GM10248 (cell line): Measurements from ENCODE around the gene SLC30A9.

Experiments used
- CTCF ChIA-PET: fragments of 300-600 bp; sonication (Branson Sonifier 250); formaldehyde crosslinking; extraction: SDS; loops from one replicate; lab custom pipeline; 2021; ENCODE audit warnings: antibody characterized with exemption; lab: Yijun Ruan, JAX
- POLR2A ChIA-PET: fragments of 350-650 bp; sonication (Branson Sonifier 250); formaldehyde crosslinking; extraction: SDS; loops from one replicate; lab custom pipeline; 2020; ENCODE audit warnings: antibody characterized with exemption; lab: Yijun Ruan, JAX
- DNase-seq: peaks from one replicate; pipeline ENCODE4 v3.0.0; 2012; ENCODE audit errors: extremely low spot score
- TF ChIP-seq, protein P1 (sequence below): IDR thresholded peaks from 2 replicates; pipeline ENCODE4 v1.5.1; 2012; ENCODE audit warnings: mild to moderate bottlenecking, low read depth; ENCODE audit errors: extremely low read depth, missing control alignments, control extremely low read depth

The SLC30A9 gene

DNA sequence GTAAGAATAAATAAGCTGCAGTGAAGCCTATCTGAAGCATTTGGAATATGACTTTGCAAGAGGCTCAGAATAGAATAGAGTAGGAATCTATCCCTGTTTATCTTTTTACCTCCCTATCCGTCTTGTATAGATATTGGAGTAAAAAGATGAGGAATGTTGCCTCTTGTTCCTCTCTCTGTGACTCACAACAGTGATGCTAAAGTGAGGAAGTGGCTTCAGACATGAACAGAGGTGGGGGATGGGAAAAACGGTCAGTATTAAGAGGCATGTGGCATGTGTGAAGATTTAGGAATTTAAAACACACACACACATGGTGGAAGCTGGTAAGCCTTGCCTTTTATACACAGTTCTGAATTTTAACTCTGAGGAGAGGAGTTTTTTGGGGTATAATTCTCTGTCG, 12.6 kb upstream of the SLC30A9 start:
- CTCF ChIA-PET, result interaction anchor here (0.9 to 2.8 kb wide), 3 partner anchors 9 to 14 kb away, joined by 4 to 10 read pairs (median 9); no protein-coding TSS in a partner anchor

DNA sequence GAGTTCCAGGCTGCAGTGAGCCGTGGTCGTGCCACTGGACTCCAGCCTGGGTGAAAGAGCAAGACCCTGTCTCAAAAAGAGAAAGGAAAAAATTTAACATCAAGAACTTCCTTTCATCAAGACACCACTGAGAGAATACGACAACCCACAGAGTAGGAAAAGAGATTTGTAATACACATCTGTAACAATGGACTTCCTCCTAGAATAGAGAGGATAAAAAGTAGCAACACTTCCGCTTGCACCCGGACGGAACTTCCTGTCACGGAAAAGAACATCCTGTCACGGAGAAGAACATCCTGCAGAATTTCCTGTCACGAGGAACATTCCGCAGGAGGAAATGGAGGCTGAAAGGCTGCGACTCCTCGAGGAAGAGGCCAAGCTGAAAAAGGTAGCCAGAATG, 8.9 kb upstream of the SLC30A9 start, which contains the start of gene DCAF4L1:
TSS of gene DCAF4L1 (plus strand) at position 301 of the 400 bp plus-strand sequence. CDS start at position 338, 37 bp downstream.
- CTCF ChIA-PET, result interaction anchor here (1.2 kb wide), 1 partner anchor 15 kb away, joined by 4 read pairs; no protein-coding TSS in a partner anchor
- DNase-seq, result no peak
- POLR2A ChIA-PET, result no interaction called here

More for the DNA sequence above, 12.6 kb upstream of the SLC30A9 start:
- no peak for DNase-seq
- POLR2A ChIA-PET, result interaction anchor here (0.6 kb wide), 1 partner anchor 37 kb away, joined by 3 read pairs; no protein-coding TSS in a partner anchor
- TF ChIP-seq, protein P1, sequence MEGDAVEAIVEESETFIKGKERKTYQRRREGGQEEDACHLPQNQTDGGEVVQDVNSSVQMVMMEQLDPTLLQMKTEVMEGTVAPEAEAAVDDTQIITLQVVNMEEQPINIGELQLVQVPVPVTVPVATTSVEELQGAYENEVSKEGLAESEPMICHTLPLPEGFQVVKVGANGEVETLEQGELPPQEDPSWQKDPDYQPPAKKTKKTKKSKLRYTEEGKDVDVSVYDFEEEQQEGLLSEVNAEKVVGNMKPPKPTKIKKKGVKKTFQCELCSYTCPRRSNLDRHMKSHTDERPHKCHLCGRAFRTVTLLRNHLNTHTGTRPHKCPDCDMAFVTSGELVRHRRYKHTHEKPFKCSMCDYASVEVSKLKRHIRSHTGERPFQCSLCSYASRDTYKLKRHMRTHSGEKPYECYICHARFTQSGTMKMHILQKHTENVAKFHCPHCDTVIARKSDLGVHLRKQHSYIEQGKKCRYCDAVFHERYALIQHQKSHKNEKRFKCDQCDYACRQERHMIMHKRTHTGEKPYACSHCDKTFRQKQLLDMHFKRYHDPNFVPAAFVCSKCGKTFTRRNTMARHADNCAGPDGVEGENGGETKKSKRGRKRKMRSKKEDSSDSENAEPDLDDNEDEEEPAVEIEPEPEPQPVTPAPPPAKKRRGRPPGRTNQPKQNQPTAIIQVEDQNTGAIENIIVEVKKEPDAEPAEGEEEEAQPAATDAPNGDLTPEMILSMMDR, result no peak

DNA sequence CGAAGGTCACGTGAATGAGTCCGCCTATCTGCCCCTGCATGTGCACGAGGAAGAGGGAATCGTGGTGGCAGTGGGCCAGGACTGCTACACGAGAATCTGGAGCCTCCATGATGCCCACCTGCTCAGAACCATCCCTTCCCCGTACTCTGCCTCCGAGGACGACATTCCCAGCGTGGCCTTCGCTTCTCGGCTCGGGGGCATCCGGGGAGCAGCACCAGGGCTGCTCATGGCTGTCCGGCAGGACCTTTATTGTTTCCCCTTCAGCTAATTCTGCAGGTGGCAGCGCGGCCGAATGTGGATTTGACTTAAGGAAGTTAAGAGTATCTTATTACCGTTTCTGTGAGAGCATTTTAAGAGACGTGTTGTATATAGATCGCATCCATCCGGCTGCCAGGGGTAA, 7.6 kb upstream of the SLC30A9 start:
- DNase-seq, result no peak
- POLR2A ChIA-PET, result no interaction called here
- TF ChIP-seq, protein P1, result no peak
- CTCF ChIA-PET, result interaction anchor here (1.2 kb wide), 1 partner anchor 16 kb away, joined by 4 read pairs; no protein-coding TSS in a partner anchor

More for the DNA sequence above, 8.9 kb upstream of the SLC30A9 start, which contains the start of gene DCAF4L1:
- TF ChIP-seq, protein P1, result no peak

DNA sequence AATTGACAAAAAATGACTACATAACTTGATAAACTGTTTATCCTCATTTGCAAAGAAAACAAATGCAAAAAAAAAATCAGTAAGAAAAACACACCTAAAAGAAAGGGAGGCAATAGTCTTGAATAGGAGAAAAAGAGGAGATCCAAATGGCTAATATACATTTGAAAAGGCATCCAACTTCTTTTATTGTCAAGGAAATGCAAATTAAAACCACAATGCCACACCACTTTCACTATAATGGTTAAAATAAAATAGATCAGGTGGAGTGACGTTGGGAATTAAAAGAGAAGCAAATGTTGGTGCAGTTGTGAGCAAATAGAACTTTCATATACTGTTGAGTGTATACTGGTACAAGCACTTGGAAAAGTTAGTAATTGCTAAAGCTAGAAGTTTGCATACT, 5.2 kb upstream of the SLC30A9 start:
- DNase-seq, result no peak
- CTCF ChIA-PET, result interaction anchor here (0.9 kb wide), 1 partner anchor 18 kb away, joined by 3 read pairs; no protein-coding TSS in a partner anchor
- POLR2A ChIA-PET, result no interaction called here
- TF ChIP-seq, protein P1, result no peak

DNA sequence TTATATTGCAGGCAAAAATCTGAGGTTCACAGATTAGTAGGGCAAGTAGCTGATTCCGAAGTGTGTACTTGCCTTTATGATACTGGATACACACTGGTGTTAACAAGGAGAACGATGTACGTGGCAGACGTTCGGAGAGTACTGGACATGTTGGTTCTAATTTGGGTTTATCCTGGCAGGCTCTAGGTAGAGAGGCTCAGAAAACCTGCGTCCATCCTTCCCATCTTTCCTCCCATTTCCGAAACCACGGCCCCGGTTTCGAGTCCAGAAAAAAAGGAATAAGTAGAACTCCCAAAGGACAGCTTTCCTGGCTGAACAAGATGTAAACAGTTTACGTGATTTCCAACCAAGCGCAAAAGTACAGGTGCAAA, 351 bp upstream of the SLC30A9 start:
- CTCF ChIA-PET, result interaction anchor here (0.9 to 1.7 kb wide), 4 partner anchors 14 to 290 kb away, joined by 3 to 5 read pairs (median 4); no protein-coding TSS in a partner anchor
- TF ChIP-seq, protein P1, result no peak
- no peak for DNase-seq
- POLR2A ChIA-PET, result no interaction called here

DNA sequence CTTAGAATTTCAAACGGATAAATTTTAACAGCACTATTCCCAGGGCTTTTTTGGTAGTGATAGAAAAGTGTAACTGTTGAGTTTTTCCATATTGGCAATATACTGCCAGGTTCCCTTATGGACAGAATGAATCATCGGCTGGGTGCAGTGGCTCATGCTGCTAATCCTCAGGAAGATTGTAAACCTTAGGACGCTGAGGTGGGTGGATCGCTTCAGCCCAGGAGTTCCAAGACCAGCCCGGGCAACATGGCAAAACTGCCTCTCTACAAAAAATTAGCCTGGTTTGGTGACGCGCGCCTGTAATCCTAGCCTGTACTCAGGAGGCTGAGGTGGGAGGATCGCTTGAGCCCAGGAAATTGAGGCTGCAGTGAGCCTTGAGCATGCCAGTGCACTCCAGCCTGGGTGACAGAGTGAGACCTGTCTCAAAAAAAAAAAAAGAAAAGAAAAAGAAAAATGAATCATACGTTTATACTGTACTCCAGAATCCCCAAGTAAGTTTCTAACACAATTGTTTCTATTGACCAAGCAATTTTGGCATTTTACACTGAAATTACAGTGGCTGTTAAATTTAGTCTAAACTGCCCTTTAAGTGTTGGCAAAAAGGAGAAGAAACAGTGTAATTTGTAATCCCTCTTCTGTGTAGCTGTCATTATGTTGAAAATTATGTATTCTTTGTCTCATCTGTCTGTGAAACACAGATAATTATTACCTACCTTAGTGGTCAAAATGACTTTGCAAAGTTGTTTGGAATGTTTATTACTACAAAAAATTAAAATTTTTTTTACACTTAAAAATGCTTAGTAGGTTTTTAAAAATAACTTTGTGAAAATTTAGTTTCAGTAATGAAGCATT, 1.8 kb downstream of the SLC30A9 start:
- CTCF ChIA-PET, result interaction anchor here (0.7 to 0.9 kb wide), 2 partner anchors 9 kb away, joined by 3 read pairs; no protein-coding TSS in a partner anchor
- TF ChIP-seq, protein P1, result no peak

More for the DNA sequence above, 1.8 kb downstream of the SLC30A9 start:
- POLR2A ChIA-PET, result interaction anchor here (0.5 kb wide), 1 partner anchor 16 kb away, joined by 3 read pairs; no protein-coding TSS in a partner anchor
- DNase-seq, result no peak
